GM12878 (cell line): ENCODE measurements around the gene DISC1. TPM values are rescaled to one million over a fixed set of nuclear protein-coding genes. Genes with fewer than 3 reads are reported as not detected.

Experiments used
- ATAC-seq: fragments of 200-7000 bp; cut with Tn5 transposase; 3 replicates; pipeline ENCODE4 v1.9.1; 2020; ENCODE audit warnings: mild to moderate bottlenecking, moderate library complexity
- BruUV-seq: library from RNA; stranded (reverse); fragments of 400-500 nt; replicated peaks from 2 replicates; lab custom pipeline; 2021; lab: Mats Ljungman, UMichigan
- CTCF ChIA-PET: fragments of 300-600 bp; sonication (Branson Sonifier 250); formaldehyde crosslinking; extraction: SDS; loops from one replicate; lab custom pipeline; 2021; ENCODE audit warnings: inconsistent platforms; lab: Yijun Ruan, JAX
- POLR2A ChIA-PET: fragments of 350-600 bp; formaldehyde crosslinking; extraction: SDS; loops from one replicate; lab custom pipeline; 2021; ENCODE audit warnings: inconsistent platforms; lab: Charles Lee
- RAD21 ChIA-PET: fragments of 300-600 bp; sonication (Branson Sonifier 250); formaldehyde crosslinking; loops from one replicate; lab custom pipeline; 2023; ENCODE audit warnings: antibody characterized with exemption; ENCODE audit not compliant: unreplicated experiment; lab: Charles Lee
- SMC1A ChIA-PET: fragments of 300-600 bp; sonication (Branson Sonifier 250); formaldehyde crosslinking; loops from one replicate; lab custom pipeline; 2023; ENCODE audit not compliant: unreplicated experiment, uncharacterized antibody; lab: Charles Lee
- DNase-seq: peaks from one replicate; pipeline ENCODE4 v3.0.0-alpha.2; 2011; ENCODE audit warnings: low read depth, low spot score
- FAIRE-seq: peaks from 3 replicates; lab custom pipeline; 2011; peaks lifted over from hg19 to GRCh38; lab: Jason Lieb, UNC
- H2AFZ ChIP-seq: 2 replicates; pipeline ENCODE4 v1.6.0; 2011; ENCODE audit warnings: low read depth, low read length, control low read depth; ENCODE audit not compliant: control insufficient read depth
- H3K27ac ChIP-seq: 2 replicates; pipeline ENCODE4 v1.5.1; 2011; ENCODE audit warnings: control low read depth; ENCODE audit not compliant: control insufficient read depth, insufficient read depth
- H3K27me3 ChIP-seq, 2 experiments: replicated peaks in 1 of 2; 2 replicates each; pipeline versions ENCODE4 v1.6.0 to v1.6.1; 2011; ENCODE audit warnings: low read length in 1 of 2; ENCODE audit not compliant: control insufficient read depth in 2 of 2, insufficient read depth in 2 of 2
- H3K36me3 ChIP-seq, 2 experiments: 2 replicates each; pipeline ENCODE4 v1.5.1; 2011; ENCODE audit warnings: low read length in 1 of 2; ENCODE audit not compliant: control insufficient read depth in 2 of 2, insufficient read depth in 2 of 2
- H3K4me1 ChIP-seq: 2 replicates; pipeline ENCODE4 v1.6.1; 2011; ENCODE audit warnings: mild to moderate bottlenecking, low read length, moderate library complexity, mixed read lengths; ENCODE audit not compliant: control insufficient read depth, insufficient read depth
- H3K4me2 ChIP-seq: 2 replicates; pipeline ENCODE4 v1.6.0; 2011; ENCODE audit warnings: control low read depth; ENCODE audit not compliant: control insufficient read depth, insufficient read depth
- H3K4me3 ChIP-seq: fragments of 200-600 bp; sonication (generic); 2 replicates; pipeline ENCODE4 v1.5.1; 2016
- H3K79me2 ChIP-seq: 2 replicates; pipeline ENCODE4 v1.6.0; 2011; ENCODE audit warnings: low read length; ENCODE audit not compliant: control insufficient read depth, insufficient read depth
- H3K9ac ChIP-seq: 2 replicates; pipeline ENCODE4 v1.8.0; 2011; ENCODE audit warnings: low read length, control low read depth, mixed read lengths; ENCODE audit not compliant: control insufficient read depth, insufficient read depth
- H3K9me3 ChIP-seq: replicated peaks from 3 replicates; pipeline ENCODE4 v1.5.1; 2011; ENCODE audit warnings: mild to moderate bottlenecking, low read length; ENCODE audit not compliant: control insufficient read depth, insufficient read depth
- H4K20me1 ChIP-seq: 2 replicates; pipeline ENCODE4 v1.6.0; 2011; ENCODE audit not compliant: control insufficient read depth, insufficient read depth
- CEBPZ ChIP-seq: fragments of 150-350 bp; IDR thresholded peaks from 2 replicates; pipeline ENCODE4 v1.6.1; 2016; ENCODE audit warnings: low read depth, low read length
- EED ChIP-seq: sonication (generic); IDR thresholded peaks from 2 replicates; pipeline ENCODE4 v1.6.1; 2016; ENCODE audit warnings: antibody characterized with exemption, low read depth
- HDAC6 ChIP-seq: fragments of 200-600 bp; sonication (generic); IDR thresholded peaks from one replicate; pipeline ENCODE4 v1.8.0; 2017; ENCODE audit warnings: antibody characterized with exemption; ENCODE audit not compliant: unreplicated experiment
- MAX ChIP-seq: IDR thresholded peaks from 2 replicates; pipeline ENCODE4 v1.6.1; 2012; ENCODE audit warnings: low read depth, low read length, improper control_type of control experiment
- MYB ChIP-seq: fragments of 150-350 bp; IDR thresholded peaks from 2 replicates; pipeline ENCODE4 v1.6.1; 2014; ENCODE audit warnings: mild to moderate bottlenecking, low read depth, low read length, borderline replicate concordance
- MYC ChIP-seq: IDR thresholded peaks from 2 replicates; pipeline ENCODE4 v1.6.1; 2011; ENCODE audit warnings: mild to moderate bottlenecking, low read length, moderate library complexity, inconsistent platforms; ENCODE audit not compliant: insufficient read depth, insufficient replicate concordance, insufficient read length, severe bottlenecking
- NR2C2 ChIP-seq: IDR thresholded peaks from 2 replicates; pipeline ENCODE4 v1.6.1; 2011; ENCODE audit warnings: borderline replicate concordance, low read depth; ENCODE audit not compliant: control insufficient read depth, insufficient read length
- NR2F1 ChIP-seq: fragments of 450-650 bp; conservative IDR thresholded peaks from 2 replicates; pipeline ENCODE4 v1.6.1; 2017; ENCODE audit warnings: mild to moderate bottlenecking
- SPI1 ChIP-seq: IDR thresholded peaks from 2 replicates; pipeline ENCODE4 v1.6.1; 2011; ENCODE audit warnings: low read depth, mild to moderate bottlenecking, low read length, moderate library complexity, borderline replicate concordance; ENCODE audit not compliant: insufficient read depth
- WGBS: methylation state at CpG from one replicate; pipeline ENCODE4 v1.1.6; 2016; ENCODE audit warnings: low lambda C conversion rate; ENCODE audit not compliant: insufficient replicate concordance, insufficient coverage; ENCODE audit errors: missing lambda C conversion rate; 5-methylcytosine and 5-hydroxymethylcytosine counted together
- in situ Hi-C: fragments of 300-500 bp; cut with MboI; formaldehyde crosslinking; loops from 9 replicates; pipeline ENCODE4 v1.14.3; 2018; ENCODE audit warnings: mixed read lengths
- intact Hi-C: fragments of 100-400 bp; cut with micrococcal nuclease; formaldehyde crosslinking; loops from one replicate; pipeline ENCODE4 v1.14.2; 2022; ENCODE audit not compliant: unreplicated experiment
- polyA plus RNA-seq, 11 experiments: library from polyadenylated mRNA; depleted of rRNA in 4 of 11; unstranded in 6 of 11; stranded (reverse) in 5 of 11; fragments of >200 nt; fragmentation: Nextera tagmentation in 4 of 11; fragmentation: Illumina TruSeq in 1 of 11; extraction: Ambion mirVana in 4 of 11; extraction: Trizol in 1 of 11; gene quantifications; 1 replicate in 1 of 11; 2 replicates in 10 of 11; pipeline versions ENCODE4 v1.2.1 to v1.2.3, GENCODE V29; 2011 to 2016; ENCODE audit warnings: inconsistent platforms in 2 of 11, missing spikeins in 2 of 11, low read depth in 1 of 11
- total RNA-seq, 4 experiments: library from RNA; depleted of rRNA in 3 of 4; stranded (reverse); fragments of >200 nt in 3 of 4; fragmentation: Illumina TruSeq in 1 of 4; extraction: Trizol in 1 of 4; gene quantifications; 2 replicates each; pipeline versions ENCODE4 v1.2.1 to v1.2.3, GENCODE V29; 2013 to 2021
- TF ChIP-seq, protein P1 (sequence below): fragments of 450-650 bp; IDR thresholded peaks from 2 replicates; pipeline ENCODE4 v1.6.1; 2016; ENCODE audit warnings: mild to moderate bottlenecking
- TF ChIP-seq, protein P2 (sequence below): fragments of 450-650 bp; IDR thresholded peaks from 2 replicates; pipeline ENCODE4 v1.6.1; 2017; ENCODE audit warnings: mild to moderate bottlenecking, moderate library complexity

The DISC1 gene
- total and polyA plus RNA-seq, 10 of the 15 experiments (the other 5 are each of a cell fraction or from before 2014, with no cell fraction given), result 0.05 to 0.72 (median 0.19) TPM; not detected in 1

- intact Hi-C loops (no loop called here), in situ Hi-C loops (no loop called here)
- H3K4me1 ChIP-seq, result no peaks in the 10 kb centered on the region
- DNase-seq (no peak), ATAC-seq (no peak), FAIRE-seq (no peak)
- 0% methylated on average over 1 of the region's 1 CpG for WGBS
- H3K27ac ChIP-seq, result no peak overlapping the region
- CTCF ChIA-PET, result no interaction called here
- H3K36me3 ChIP-seq, result no peaks in the 10 kb centered on the region
- no peaks in the 10 kb centered on the region for H4K20me1 ChIP-seq
- H2AFZ ChIP-seq, result no peak overlapping the region
- H3K9me3 ChIP-seq, result no peaks in the 10 kb centered on the region
- H3K79me2 ChIP-seq, result no peaks in the 10 kb centered on the region
- no TSS peak for BruUV-seq
- SMC1A ChIA-PET, result no interaction called here
- no peak overlapping the region for H3K9ac ChIP-seq
- H3K4me2 ChIP-seq, result no peak overlapping the region
- no peak for TF ChIP-seq MYB
- no peak for TF ChIP-seq SPI1
- no peak for TF ChIP-seq NR2F1
- TF ChIP-seq CEBPZ, result no peak
- no peak for TF ChIP-seq MYC
- no peak for TF ChIP-seq HDAC6
- TF ChIP-seq, protein P1, sequence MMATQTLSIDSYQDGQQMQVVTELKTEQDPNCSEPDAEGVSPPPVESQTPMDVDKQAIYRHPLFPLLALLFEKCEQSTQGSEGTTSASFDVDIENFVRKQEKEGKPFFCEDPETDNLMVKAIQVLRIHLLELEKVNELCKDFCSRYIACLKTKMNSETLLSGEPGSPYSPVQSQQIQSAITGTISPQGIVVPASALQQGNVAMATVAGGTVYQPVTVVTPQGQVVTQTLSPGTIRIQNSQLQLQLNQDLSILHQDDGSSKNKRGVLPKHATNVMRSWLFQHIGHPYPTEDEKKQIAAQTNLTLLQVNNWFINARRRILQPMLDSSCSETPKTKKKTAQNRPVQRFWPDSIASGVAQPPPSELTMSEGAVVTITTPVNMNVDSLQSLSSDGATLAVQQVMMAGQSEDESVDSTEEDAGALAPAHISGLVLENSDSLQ, result no peak
- no peak for TF ChIP-seq MAX
- TF ChIP-seq EED, result no peak
- TF ChIP-seq, protein P2, sequence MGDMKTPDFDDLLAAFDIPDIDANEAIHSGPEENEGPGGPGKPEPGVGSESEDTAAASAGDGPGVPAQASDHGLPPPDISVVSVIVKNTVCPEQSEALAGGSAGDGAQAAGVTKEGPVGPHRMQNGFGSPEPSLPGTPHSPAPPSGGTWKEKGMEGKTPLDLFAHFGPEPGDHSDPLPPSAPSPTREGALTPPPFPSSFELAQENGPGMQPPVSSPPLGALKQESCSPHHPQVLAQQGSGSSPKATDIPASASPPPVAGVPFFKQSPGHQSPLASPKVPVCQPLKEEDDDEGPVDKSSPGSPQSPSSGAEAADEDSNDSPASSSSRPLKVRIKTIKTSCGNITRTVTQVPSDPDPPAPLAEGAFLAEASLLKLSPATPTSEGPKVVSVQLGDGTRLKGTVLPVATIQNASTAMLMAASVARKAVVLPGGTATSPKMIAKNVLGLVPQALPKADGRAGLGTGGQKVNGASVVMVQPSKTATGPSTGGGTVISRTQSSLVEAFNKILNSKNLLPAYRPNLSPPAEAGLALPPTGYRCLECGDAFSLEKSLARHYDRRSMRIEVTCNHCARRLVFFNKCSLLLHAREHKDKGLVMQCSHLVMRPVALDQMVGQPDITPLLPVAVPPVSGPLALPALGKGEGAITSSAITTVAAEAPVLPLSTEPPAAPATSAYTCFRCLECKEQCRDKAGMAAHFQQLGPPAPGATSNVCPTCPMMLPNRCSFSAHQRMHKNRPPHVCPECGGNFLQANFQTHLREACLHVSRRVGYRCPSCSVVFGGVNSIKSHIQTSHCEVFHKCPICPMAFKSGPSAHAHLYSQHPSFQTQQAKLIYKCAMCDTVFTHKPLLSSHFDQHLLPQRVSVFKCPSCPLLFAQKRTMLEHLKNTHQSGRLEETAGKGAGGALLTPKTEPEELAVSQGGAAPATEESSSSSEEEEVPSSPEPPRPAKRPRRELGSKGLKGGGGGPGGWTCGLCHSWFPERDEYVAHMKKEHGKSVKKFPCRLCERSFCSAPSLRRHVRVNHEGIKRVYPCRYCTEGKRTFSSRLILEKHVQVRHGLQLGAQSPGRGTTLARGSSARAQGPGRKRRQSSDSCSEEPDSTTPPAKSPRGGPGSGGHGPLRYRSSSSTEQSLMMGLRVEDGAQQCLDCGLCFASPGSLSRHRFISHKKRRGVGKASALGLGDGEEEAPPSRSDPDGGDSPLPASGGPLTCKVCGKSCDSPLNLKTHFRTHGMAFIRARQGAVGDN, result no peak
- no peak for TF ChIP-seq NR2C2
- no peak overlapping the region for H3K4me3 ChIP-seq
- POLR2A ChIA-PET, result no interaction called here
- RAD21 ChIA-PET, result no interaction called here
- H3K27me3 ChIP-seq, result peaks cover 0 to 1% of the 10 kb centered on the region in 2 experiments; a peak in 1 of 4 replicates
Observed at GRCh38 chr1:231638647-231639046, 12.1 kb downstream of the DISC1 start.
